ENCODE results near the gene KHDRBS1. TPM values are rescaled to one million over a fixed set of nuclear protein-coding genes. Genes with fewer than 3 reads are reported as not detected.
A peak's percentile ranks its signal among the peaks of the same experiment; 100 is the strongest.
"Not testable (repeated sequence)": the region's sequence is repeated elsewhere in the genome, so short reads cannot be mapped to it uniquely, and the experiment has no call there.

Gene KHDRBS1
- total and polyA plus RNA-seq, 2 donors from 2014 or later, result 66.9 to 121 TPM

- no peak for TF ChIP-seq CTCF (IDR thresholded peaks at IDR 0.05; ENCODE audit: borderline replicate concordance, extremely low read depth, insufficient read depth)
- FAIRE-seq (no peak), DNase-seq (no peak)
- H3K4me1 ChIP-seq (ENCODE audit: control insufficient read depth in 2 of 3, insufficient read depth in 2 of 3, low read depth in 1 of 3, low read length in 3 of 3), result no peaks in the 10 kb centered on the region
- H3K27ac ChIP-seq (ENCODE audit: low read depth in 2 of 2, low read length in 2 of 2), result no peak overlapping the region
- H3K9me3 ChIP-seq (ENCODE audit: control insufficient read depth in 2 of 3, insufficient read depth in 1 of 3, low read length in 3 of 3), result no peaks in the 10 kb centered on the region
- intact Hi-C loops (cut with DNase I), result no loop called here
- H3K27me3 ChIP-seq (ENCODE audit: control insufficient read depth, insufficient read depth, low read length), result no peaks in the 10 kb centered on the region
- H3K36me3 ChIP-seq (ENCODE audit: control insufficient read depth in 2 of 3, insufficient read depth in 3 of 3, low read length in 3 of 3), result peaks cover 23 to 56% (median 24%) of the 10 kb centered on the region in 3 donors
- H3K4me3 ChIP-seq (ENCODE audit: low read length in 3 of 3), result no peak overlapping the region
- no peak overlapping the region for H3K9ac ChIP-seq (ENCODE audit: low read length in 3 of 3)
These were observed 42.9 kb downstream of the KHDRBS1 start for GRCh38 chr1:32056598-32056997.

- Histone ChIP-seq H3K36me3 (ENCODE audit: control insufficient read depth in 2 of 3, insufficient read depth in 3 of 3, low read length in 3 of 3) (peaks cover 11 to 33% (median 15%) of the 10 kb centered on the region in 3 donors), H3K27ac (ENCODE audit: low read depth in 2 of 2, low read length in 2 of 2) (no peak overlapping the region)
- intact Hi-C loops (cut with DNase I), result no loop called here
These were observed 47.2 kb downstream of the KHDRBS1 start for GRCh38 chr1:32060914-32061313.

GRCh38 chr1:32062867-32063230 lies 49.2 kb downstream of the KHDRBS1 start:
- peaks cover 8 to 23% (median 11%) of the 10 kb centered on the region in 3 donors for H3K36me3 ChIP-seq (ENCODE audit: control insufficient read depth in 2 of 3, insufficient read depth in 3 of 3, low read length in 3 of 3)
- no peaks in the 10 kb centered on the region for H3K9me3 ChIP-seq (ENCODE audit: control insufficient read depth in 2 of 3, insufficient read depth in 1 of 3, low read length in 3 of 3)
- no peak overlapping the region for H3K4me3 ChIP-seq (ENCODE audit: low read length in 3 of 3)
- no peaks in the 10 kb centered on the region for H3K27me3 ChIP-seq (ENCODE audit: control insufficient read depth, insufficient read depth, low read length)
- no peak for FAIRE-seq
- H3K4me1 ChIP-seq (ENCODE audit: control insufficient read depth in 2 of 3, insufficient read depth in 2 of 3, low read depth in 1 of 3, low read length in 3 of 3), result peaks cover 8 to 13% (median 8%) of the 10 kb centered on the region in 3 donors
- TF ChIP-seq CTCF (IDR thresholded peaks at IDR 0.05; ENCODE audit: borderline replicate concordance, extremely low read depth, insufficient read depth), result no peak
- intact Hi-C loops (cut with DNase I), result no loop called here
- H3K27ac ChIP-seq (ENCODE audit: low read depth in 2 of 2, low read length in 2 of 2), result peak overlapping the region in 1 of 2 donors; percentile 60
- peak overlapping the region in 2 of 3 donors; percentile 18 to 35 for H3K9ac ChIP-seq (ENCODE audit: low read length in 3 of 3)
- no peak for DNase-seq

More at GRCh38 chr1:32060914-32061313, 47.2 kb downstream of the KHDRBS1 start:
- H3K27me3 ChIP-seq (ENCODE audit: control insufficient read depth, insufficient read depth, low read length), result no peaks in the 10 kb centered on the region
- no peak for TF ChIP-seq CTCF (IDR thresholded peaks at IDR 0.05; ENCODE audit: borderline replicate concordance, extremely low read depth, insufficient read depth)
- DNase-seq, result no peak
- no peak overlapping the region for H3K9ac ChIP-seq (ENCODE audit: low read length in 3 of 3)
- H3K4me1 ChIP-seq (ENCODE audit: control insufficient read depth in 2 of 3, insufficient read depth in 2 of 3, low read depth in 1 of 3, low read length in 3 of 3), result peaks cover 7 to 8% (median 8%) of the 10 kb centered on the region in 3 donors
- no peak overlapping the region for H3K4me3 ChIP-seq (ENCODE audit: low read length in 3 of 3)
- no peaks in the 10 kb centered on the region for H3K9me3 ChIP-seq (ENCODE audit: control insufficient read depth in 2 of 3, insufficient read depth in 1 of 3, low read length in 3 of 3)
- no peak for FAIRE-seq

- H3K9me3 ChIP-seq (ENCODE audit: control insufficient read depth in 2 of 3, insufficient read depth in 1 of 3, low read length in 3 of 3), result no peaks in the 10 kb centered on the region
- H3K9ac ChIP-seq (ENCODE audit: low read length in 3 of 3), result peak overlapping the region in 2 of 3 donors; percentile 18 to 35
- peaks cover 8 to 13% (median 8%) of the 10 kb centered on the region in 3 donors for H3K4me1 ChIP-seq (ENCODE audit: control insufficient read depth in 2 of 3, insufficient read depth in 2 of 3, low read depth in 1 of 3, low read length in 3 of 3)
- intact Hi-C loops (cut with DNase I), result no loop called here
- H3K4me3 ChIP-seq (ENCODE audit: low read length in 3 of 3), result no peak overlapping the region
- H3K27me3 ChIP-seq (ENCODE audit: control insufficient read depth, insufficient read depth, low read length), result no peaks in the 10 kb centered on the region
- H3K36me3 ChIP-seq (ENCODE audit: control insufficient read depth in 2 of 3, insufficient read depth in 3 of 3, low read length in 3 of 3), result peaks cover 8 to 20% (median 10%) of the 10 kb centered on the region in 3 donors
- peak; percentile 52 for TF ChIP-seq CTCF (IDR thresholded peaks at IDR 0.05; ENCODE audit: borderline replicate concordance, extremely low read depth, insufficient read depth)
- no peak for FAIRE-seq
- peak in 3 of 5 donors; percentile 64 to 91 (median 88) for DNase-seq
- H3K27ac ChIP-seq (ENCODE audit: low read depth in 2 of 2, low read length in 2 of 2), result peak overlapping the region in 1 of 2 donors; percentile 60
These were observed 49.6 kb downstream of the KHDRBS1 start for GRCh38 chr1:32063261-32063681.

- H3K9ac ChIP-seq (ENCODE audit: low read length in 3 of 3); H3K27me3 ChIP-seq (ENCODE audit: control insufficient read depth, insufficient read depth, low read length); DNase-seq; intact Hi-C loops (cut with DNase I); H3K36me3 ChIP-seq (ENCODE audit: control insufficient read depth in 2 of 3, insufficient read depth in 3 of 3, low read length in 3 of 3); H3K4me3 ChIP-seq (ENCODE audit: low read length in 3 of 3); H3K9me3 ChIP-seq (ENCODE audit: control insufficient read depth in 2 of 3, insufficient read depth in 1 of 3, low read length in 3 of 3); FAIRE-seq: not testable (repeated sequence)
- Histone ChIP-seq H3K4me1 (ENCODE audit: control insufficient read depth in 2 of 3, insufficient read depth in 2 of 3, low read depth in 1 of 3, low read length in 3 of 3) (peaks cover 8 to 13% (median 8%) of the 10 kb centered on the region in 3 donors), H3K27ac (ENCODE audit: low read depth in 2 of 2, low read length in 2 of 2) (peak overlapping the region in 1 of 2 donors; percentile 26)
These were observed 52.2 kb downstream of the KHDRBS1 start for GRCh38 chr1:32065613-32066488.

Data from kidney (tissue), 14 donors.